ENCODE measurements around the gene BRINP3.

The BRINP3 gene

DNA sequence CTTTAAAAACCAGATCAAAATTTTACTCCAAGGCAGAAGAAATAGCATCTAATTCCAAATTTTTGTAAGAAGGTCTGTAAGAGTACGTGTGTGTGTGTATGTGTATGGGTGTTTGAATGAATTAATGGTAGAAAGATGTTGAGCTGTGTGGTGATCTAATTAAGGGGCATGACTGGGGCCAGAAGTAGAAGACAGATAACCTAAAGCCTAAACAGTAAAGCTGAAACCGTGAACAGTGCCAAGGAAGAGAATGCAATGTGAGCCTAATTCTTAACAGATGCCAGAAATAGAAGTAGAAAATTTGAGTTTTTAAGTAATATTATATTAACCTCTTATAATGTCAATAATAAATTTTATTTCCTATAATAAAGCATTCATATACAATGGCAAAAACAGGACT is 38.2 kb downstream of the BRINP3 start:
- H3K27me3 ChIP-seq = no peaks in the 10 kb centered on the region
- TF ChIP-seq, protein P1, sequence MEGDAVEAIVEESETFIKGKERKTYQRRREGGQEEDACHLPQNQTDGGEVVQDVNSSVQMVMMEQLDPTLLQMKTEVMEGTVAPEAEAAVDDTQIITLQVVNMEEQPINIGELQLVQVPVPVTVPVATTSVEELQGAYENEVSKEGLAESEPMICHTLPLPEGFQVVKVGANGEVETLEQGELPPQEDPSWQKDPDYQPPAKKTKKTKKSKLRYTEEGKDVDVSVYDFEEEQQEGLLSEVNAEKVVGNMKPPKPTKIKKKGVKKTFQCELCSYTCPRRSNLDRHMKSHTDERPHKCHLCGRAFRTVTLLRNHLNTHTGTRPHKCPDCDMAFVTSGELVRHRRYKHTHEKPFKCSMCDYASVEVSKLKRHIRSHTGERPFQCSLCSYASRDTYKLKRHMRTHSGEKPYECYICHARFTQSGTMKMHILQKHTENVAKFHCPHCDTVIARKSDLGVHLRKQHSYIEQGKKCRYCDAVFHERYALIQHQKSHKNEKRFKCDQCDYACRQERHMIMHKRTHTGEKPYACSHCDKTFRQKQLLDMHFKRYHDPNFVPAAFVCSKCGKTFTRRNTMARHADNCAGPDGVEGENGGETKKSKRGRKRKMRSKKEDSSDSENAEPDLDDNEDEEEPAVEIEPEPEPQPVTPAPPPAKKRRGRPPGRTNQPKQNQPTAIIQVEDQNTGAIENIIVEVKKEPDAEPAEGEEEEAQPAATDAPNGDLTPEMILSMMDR (IDR thresholded peaks at IDR 0.05; ENCODE audit: low read depth, low read length) = no peak
- no peaks in the 10 kb centered on the region for H3K9me3 ChIP-seq
- no peaks in the 10 kb centered on the region for H3K36me3 ChIP-seq
- no peak overlapping the region for H3K4me3 ChIP-seq (ENCODE audit: low read depth, low read length)
- DNase-seq = peak; percentile 22
- H3K4me1 ChIP-seq = no peaks in the 10 kb centered on the region

DNA sequence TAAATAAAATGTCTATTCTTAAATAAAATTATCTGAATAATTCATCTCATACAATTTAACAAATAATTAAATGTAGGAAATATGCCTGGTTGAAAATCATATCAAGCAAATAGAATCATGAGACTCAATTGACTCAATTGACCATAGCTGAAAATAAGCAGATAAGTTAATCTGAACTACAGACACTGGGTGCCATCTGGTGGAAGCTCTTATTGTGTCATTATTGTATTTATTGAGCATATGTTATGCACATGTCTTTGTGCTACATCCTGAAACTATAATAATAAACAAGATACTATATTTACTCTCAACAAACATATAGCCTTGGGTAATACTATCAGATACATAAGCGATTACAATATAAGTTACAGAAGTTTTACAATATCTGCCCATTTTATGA is 41.0 kb downstream of the BRINP3 start:
- peak; percentile 44 for DNase-seq
- H3K4me1 ChIP-seq = no peaks in the 10 kb centered on the region

DNA sequence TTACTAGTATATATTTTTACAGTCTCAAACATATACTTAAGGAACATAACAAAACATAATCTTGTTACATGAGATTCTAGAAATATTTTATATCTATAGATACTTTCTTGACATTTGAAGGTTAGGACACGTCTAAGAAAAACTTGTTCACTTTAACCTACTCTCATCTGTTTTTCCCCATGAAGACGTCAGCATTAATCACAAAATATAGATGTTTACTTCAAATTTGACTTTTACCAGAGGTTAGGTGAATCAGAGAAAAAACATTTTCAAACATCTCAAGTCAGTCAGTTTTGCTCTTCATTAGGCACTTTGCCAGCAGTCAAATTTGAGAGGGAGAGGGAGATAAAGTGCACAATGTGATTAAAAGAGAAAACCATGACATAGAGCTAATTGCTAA is 47.7 kb downstream of the BRINP3 start:
- Histone ChIP-seq H3K4me3 (ENCODE audit: low read depth, low read length) (no peak overlapping the region), H3K9me3 (no peaks in the 10 kb centered on the region), H3K4me1 (no peaks in the 10 kb centered on the region), H3K27me3 (no peaks in the 10 kb centered on the region), H3K36me3 (no peaks in the 10 kb centered on the region)
- no peak for DNase-seq
- TF ChIP-seq, protein P1 (IDR thresholded peaks at IDR 0.05; ENCODE audit: low read depth, low read length) = no peak

More for the DNA sequence above, 41.0 kb downstream of the BRINP3 start:
- H3K36me3 ChIP-seq = no peaks in the 10 kb centered on the region
- H3K9me3 ChIP-seq = no peaks in the 10 kb centered on the region
- H3K27me3 ChIP-seq = no peaks in the 10 kb centered on the region
- TF ChIP-seq, protein P1 (IDR thresholded peaks at IDR 0.05; ENCODE audit: low read depth, low read length) = peak; percentile 52
- H3K4me3 ChIP-seq (ENCODE audit: low read depth, low read length) = no peak overlapping the region

DNA sequence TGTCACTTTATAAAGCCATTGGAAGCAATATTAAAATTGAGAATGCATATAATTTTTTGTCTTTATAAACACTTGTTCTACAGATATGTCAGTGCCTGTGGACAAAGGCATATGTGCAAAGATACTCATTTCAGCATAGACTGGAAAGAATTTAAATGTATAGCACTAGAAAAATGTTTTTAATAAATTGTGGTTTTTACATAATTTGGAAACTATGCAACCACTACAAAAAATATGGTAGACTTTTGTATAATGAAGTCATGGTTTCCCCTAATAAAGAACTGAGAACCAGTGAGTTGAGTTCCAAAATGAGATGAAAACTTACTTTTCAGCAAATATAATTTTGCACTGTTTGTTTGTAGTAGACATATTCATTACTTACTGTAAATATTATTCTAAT is 48.5 kb downstream of the BRINP3 start:
- DNase-seq = no peak
- H3K27me3 ChIP-seq = no peaks in the 10 kb centered on the region
- H3K9me3 ChIP-seq = no peaks in the 10 kb centered on the region
- H3K36me3 ChIP-seq = no peaks in the 10 kb centered on the region
- H3K4me3 ChIP-seq (ENCODE audit: low read depth, low read length) = no peak overlapping the region
- H3K4me1 ChIP-seq = no peaks in the 10 kb centered on the region
- TF ChIP-seq, protein P1 (IDR thresholded peaks at IDR 0.05; ENCODE audit: low read depth, low read length) = no peak

DNA sequence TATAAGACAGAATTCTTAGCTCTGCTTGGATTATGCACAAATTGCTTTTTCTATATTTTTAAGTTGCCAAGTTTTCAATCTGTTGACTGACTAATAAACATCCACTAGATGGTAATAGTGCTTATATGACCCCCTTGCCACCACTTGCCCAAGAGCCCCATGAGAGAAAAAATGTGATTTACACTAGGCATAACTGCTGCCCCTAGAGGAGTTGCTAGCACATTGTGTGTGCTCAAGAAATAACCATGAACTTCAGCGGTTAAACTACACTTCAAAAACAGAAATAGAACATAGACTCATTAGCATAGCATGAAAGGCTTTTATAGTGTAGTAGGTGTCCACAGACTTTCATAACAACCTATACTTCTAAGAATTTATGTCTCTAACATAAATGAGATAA is 61.4 kb downstream of the BRINP3 start:
- Histone ChIP-seq H3K9me3 (no peaks in the 10 kb centered on the region), H3K36me3 (no peaks in the 10 kb centered on the region), H3K4me1 (no peaks in the 10 kb centered on the region), H3K4me3 (ENCODE audit: low read depth, low read length) (no peak overlapping the region), H3K27me3 (no peaks in the 10 kb centered on the region)
- no peak for DNase-seq
- TF ChIP-seq, protein P1 (IDR thresholded peaks at IDR 0.05; ENCODE audit: low read depth, low read length) = peak; percentile 43

DNA sequence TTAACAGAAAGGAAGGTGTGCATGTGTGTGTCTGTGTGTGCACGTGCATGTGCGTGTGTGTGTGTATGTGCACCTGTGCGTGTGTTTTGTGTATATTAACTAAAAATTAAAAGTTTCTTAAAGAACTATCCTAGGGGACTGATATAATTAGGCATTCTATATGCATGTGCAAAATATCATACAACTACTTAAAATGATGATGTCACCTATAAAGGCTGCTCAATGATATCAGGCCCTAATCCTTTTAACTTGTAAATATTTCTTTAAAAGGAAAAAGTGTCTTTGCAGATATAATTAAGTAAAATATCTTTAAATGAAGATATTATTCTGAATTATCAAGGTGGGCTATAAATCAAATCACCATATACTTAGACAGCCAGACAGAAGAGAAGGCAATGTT is 64.5 kb downstream of the BRINP3 start:
- Histone ChIP-seq H3K9me3 (no peaks in the 10 kb centered on the region), H3K4me1 (no peaks in the 10 kb centered on the region), H3K4me3 (ENCODE audit: low read depth, low read length) (no peak overlapping the region), H3K27me3 (no peaks in the 10 kb centered on the region), H3K36me3 (no peaks in the 10 kb centered on the region)
- TF ChIP-seq, protein P1 (IDR thresholded peaks at IDR 0.05; ENCODE audit: low read depth, low read length) = no peak
- DNase-seq = no peak
